DOHH2 (cell line): ENCODE results near the gene RPS6KB2.

Experiments
- H3F3A ChIP-seq: fragments of 200-600 bp; sonication (generic), shearing (Covaris generic); 2 replicates; pipeline ENCODE4 v1.6.0; 2016; ENCODE audit warnings: antibody characterized with exemption, mild to moderate bottlenecking; ENCODE audit not compliant: control insufficient read depth, insufficient read depth
- H3K27ac ChIP-seq: fragments of 200-600 bp; sonication (generic); 2 replicates; pipeline ENCODE4 v1.5.1; 2014; ENCODE audit warnings: low read depth, mild to moderate bottlenecking, low read length, moderate library complexity
- H3K27me3 ChIP-seq: fragments of 200-600 bp; sonication (generic); 2 replicates; pipeline ENCODE4 v1.6.1; 2014; ENCODE audit warnings: mild to moderate bottlenecking, low read length, mixed read lengths; ENCODE audit not compliant: control insufficient read depth
- H3K36me3 ChIP-seq: fragments of 200-600 bp; sonication (generic); 2 replicates; pipeline ENCODE4 v1.6.1; 2014; ENCODE audit warnings: mild to moderate bottlenecking, low read length, moderate library complexity, mixed read lengths; ENCODE audit not compliant: control insufficient read depth
- H3K4me1 ChIP-seq: fragments of 200-600 bp; sonication (generic); 2 replicates; pipeline ENCODE4 v1.6.1; 2014; ENCODE audit warnings: mild to moderate bottlenecking, low read length, mixed read lengths; ENCODE audit not compliant: control insufficient read depth
- H3K4me2 ChIP-seq: fragments of 200-600 bp; sonication (generic); 2 replicates; pipeline ENCODE4 v1.6.0; 2014; ENCODE audit warnings: mild to moderate bottlenecking, low read length, moderate library complexity
- H3K4me3 ChIP-seq: fragments of 200-600 bp; sonication (generic); 2 replicates; pipeline ENCODE4 v1.5.1; 2014; ENCODE audit warnings: mild to moderate bottlenecking, low read length, mixed read lengths
- H3K79me2 ChIP-seq: fragments of 200-600 bp; sonication (generic); 2 replicates; pipeline ENCODE4 v1.6.1; 2014; ENCODE audit warnings: mild to moderate bottlenecking, low read length, mixed read lengths; ENCODE audit not compliant: control insufficient read depth
- H3K9me2 ChIP-seq: fragments of 200-600 bp; sonication (generic); replicated peaks from 2 replicates; pipeline ENCODE4 v1.6.1; 2014; ENCODE audit warnings: mild to moderate bottlenecking, low read length, mixed read lengths; ENCODE audit not compliant: control insufficient read depth
- H3K9me3 ChIP-seq: fragments of 200-600 bp; sonication (generic); 2 replicates; pipeline ENCODE4 v1.6.1; 2014; ENCODE audit warnings: antibody characterized with exemption, low read length, mixed read lengths; ENCODE audit not compliant: control insufficient read depth, insufficient read depth
- H4K20me1 ChIP-seq: fragments of 200-600 bp; sonication (generic); 2 replicates; pipeline ENCODE4 v1.6.0; 2014; ENCODE audit warnings: low read depth, mild to moderate bottlenecking, antibody characterized with exemption, low read length, moderate library complexity; ENCODE audit not compliant: control insufficient read depth, insufficient read depth
- EZH2phosphoT487 ChIP-seq: fragments of 200-600 bp; sonication (generic); IDR thresholded peaks from 2 replicates; pipeline ENCODE4 v1.6.1; 2017; ENCODE audit warnings: borderline replicate concordance, mild to moderate bottlenecking, antibody characterized with exemption, low read length, moderate library complexity, mixed read lengths
- TF ChIP-seq, protein P1 (sequence below): fragments of 200-600 bp; sonication (generic); IDR thresholded peaks from one replicate; pipeline ENCODE4 v1.5.1; 2014; ENCODE audit warnings: antibody characterized with exemption, mild to moderate bottlenecking, low read depth, low read length; ENCODE audit not compliant: poor library complexity, severe bottlenecking

The RPS6KB2 gene

DNA sequence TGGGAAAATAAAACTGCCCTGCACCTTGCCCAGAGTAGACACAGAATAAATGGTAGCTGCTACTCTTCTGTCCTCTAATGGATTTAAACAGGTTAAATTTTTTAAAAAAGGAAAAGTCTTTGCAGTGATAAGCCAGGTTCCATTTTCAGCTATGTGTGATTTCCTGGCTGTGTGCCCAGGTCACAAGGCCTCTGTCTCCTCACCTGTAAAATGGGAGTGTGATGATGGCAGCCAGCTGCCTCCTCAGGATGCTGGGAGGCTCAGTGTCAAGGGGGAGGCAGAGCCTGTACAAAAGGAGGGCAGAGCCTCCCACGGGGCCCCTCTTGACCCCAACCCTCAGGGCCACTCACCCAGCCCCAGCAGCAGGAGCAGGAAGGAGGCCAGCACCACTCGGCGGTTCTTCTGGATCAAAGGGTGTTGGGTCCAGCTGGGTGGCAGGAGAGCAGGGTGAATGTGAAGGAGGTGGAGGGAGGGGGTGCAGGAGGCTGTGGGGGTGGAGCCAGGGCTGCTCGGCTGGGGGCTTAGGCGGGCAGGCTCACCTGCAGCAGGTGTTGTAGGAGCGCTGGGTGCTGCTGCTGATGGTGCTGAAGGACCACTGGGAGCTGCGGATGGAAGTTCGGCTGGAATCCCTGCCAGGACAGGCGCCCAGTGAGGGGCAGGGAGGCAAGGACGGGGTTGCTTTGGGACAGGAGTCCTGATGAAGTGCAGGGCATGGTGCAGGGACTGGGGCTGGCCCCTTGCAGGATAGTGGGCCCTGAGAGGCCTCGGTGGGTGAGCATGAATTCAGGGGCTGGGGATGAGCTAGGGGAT is 38.9 kb downstream of the RPS6KB2 start:
- Histone ChIP-seq H4K20me1 (no peaks in the 10 kb centered on the region), H3K9me2 (no peaks in the 10 kb centered on the region), H3K36me3 (peaks cover 21% of the 10 kb centered on the region), H3K9me3 (no peaks in the 10 kb centered on the region), H3K4me2 (peak overlapping the region; percentile 95), H3K27me3 (no peaks in the 10 kb centered on the region), H3K4me3 (peak overlapping the region; percentile 77), H3K79me2 (peaks cover 28% of the 10 kb centered on the region), H3K27ac (peak overlapping the region; percentile 39), H3K4me1 (peaks cover 66% of the 10 kb centered on the region), H3F3A (peaks cover 3% of the 10 kb centered on the region; the same call in 1 of the 2 replicates)
- no peak for TF ChIP-seq EZH2phosphoT487
- TF ChIP-seq, protein P1, sequence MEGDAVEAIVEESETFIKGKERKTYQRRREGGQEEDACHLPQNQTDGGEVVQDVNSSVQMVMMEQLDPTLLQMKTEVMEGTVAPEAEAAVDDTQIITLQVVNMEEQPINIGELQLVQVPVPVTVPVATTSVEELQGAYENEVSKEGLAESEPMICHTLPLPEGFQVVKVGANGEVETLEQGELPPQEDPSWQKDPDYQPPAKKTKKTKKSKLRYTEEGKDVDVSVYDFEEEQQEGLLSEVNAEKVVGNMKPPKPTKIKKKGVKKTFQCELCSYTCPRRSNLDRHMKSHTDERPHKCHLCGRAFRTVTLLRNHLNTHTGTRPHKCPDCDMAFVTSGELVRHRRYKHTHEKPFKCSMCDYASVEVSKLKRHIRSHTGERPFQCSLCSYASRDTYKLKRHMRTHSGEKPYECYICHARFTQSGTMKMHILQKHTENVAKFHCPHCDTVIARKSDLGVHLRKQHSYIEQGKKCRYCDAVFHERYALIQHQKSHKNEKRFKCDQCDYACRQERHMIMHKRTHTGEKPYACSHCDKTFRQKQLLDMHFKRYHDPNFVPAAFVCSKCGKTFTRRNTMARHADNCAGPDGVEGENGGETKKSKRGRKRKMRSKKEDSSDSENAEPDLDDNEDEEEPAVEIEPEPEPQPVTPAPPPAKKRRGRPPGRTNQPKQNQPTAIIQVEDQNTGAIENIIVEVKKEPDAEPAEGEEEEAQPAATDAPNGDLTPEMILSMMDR = no peak

DNA sequence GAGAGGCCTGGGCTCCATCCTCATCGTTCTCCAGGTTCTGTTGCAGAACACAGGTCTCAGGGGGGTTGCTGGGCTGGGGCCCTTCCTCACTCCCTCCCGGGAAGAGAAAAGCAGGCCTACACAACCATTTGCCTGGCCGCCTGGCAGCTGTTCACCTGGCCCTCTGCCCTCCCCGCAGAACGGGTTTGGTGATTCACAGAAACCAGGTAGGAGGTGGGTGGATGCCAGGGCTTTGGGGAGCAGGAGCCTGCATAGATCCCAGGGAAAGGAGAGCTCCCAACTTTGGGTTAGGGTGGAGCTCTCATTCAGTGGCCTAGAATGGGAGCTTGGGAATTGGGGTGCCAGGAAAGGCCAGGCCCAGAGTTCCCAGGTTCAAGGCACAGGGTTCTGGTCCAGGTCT is 39.8 kb downstream of the RPS6KB2 start:
- peak overlapping the region; percentile 39 for H3K27ac ChIP-seq
- peaks cover 64% of the 10 kb centered on the region for H3K4me1 ChIP-seq

DNA sequence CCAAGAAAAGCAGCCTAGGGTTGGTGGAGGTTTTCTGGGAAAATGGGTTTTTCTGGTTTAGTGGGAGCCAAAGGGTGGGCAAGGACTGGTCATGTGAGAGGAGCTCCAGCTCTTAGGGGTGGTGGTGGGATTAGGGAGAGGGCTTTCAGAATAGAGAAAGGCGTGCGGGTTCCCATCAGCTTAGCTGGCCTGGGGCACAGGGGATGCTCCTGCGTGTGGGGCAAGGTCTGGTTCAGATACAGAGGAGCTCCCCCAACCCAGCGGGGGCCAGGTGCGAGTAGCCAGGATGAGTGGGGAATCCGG is 40.1 kb downstream of the RPS6KB2 start:
- H3K27me3 ChIP-seq = no peaks in the 10 kb centered on the region
- H3K79me2 ChIP-seq = peaks cover 28% of the 10 kb centered on the region
- H3K27ac ChIP-seq = peak overlapping the region; percentile 39
- H3K9me3 ChIP-seq = no peaks in the 10 kb centered on the region
- peak overlapping the region; percentile 95 for H3K4me2 ChIP-seq
- no peak for TF ChIP-seq EZH2phosphoT487
- TF ChIP-seq, protein P1 = no peak
- H3K36me3 ChIP-seq = peaks cover 21% of the 10 kb centered on the region
- H3K9me2 ChIP-seq = no peaks in the 10 kb centered on the region
- no peaks in the 10 kb centered on the region for H4K20me1 ChIP-seq
- H3K4me3 ChIP-seq = peak overlapping the region; percentile 77
- peaks cover 3% of the 10 kb centered on the region; the same call in 1 of the 2 replicates for H3F3A ChIP-seq
- H3K4me1 ChIP-seq = peaks cover 64% of the 10 kb centered on the region

More for the DNA sequence above, 39.8 kb downstream of the RPS6KB2 start:
- Histone ChIP-seq H3K4me2 (peak overlapping the region; percentile 95), H3K79me2 (peaks cover 28% of the 10 kb centered on the region), H4K20me1 (no peaks in the 10 kb centered on the region), H3K27me3 (no peaks in the 10 kb centered on the region), H3F3A (peaks cover 3% of the 10 kb centered on the region; the same call in 1 of the 2 replicates), H3K9me2 (no peaks in the 10 kb centered on the region), H3K4me3 (peak overlapping the region; percentile 77), H3K9me3 (no peaks in the 10 kb centered on the region), H3K36me3 (peaks cover 21% of the 10 kb centered on the region)
- TF ChIP-seq, protein P1 = no peak
- TF ChIP-seq EZH2phosphoT487 = no peak
